Sigmoid colon (tissue), 7 donors: ENCODE results near the gene PLA2G12A. TPM values are rescaled to one million over a fixed set of nuclear protein-coding genes. Genes with fewer than 3 reads are reported as not detected.
A peak's percentile ranks its signal among the peaks of the same experiment; 100 is the strongest.

Source experiments
- DNase-seq: peaks from one replicate; pipeline ENCODE4 v3.0.0-alpha.2; 2019
- H3K27ac ChIP-seq, 4 donors: fragments of 200-600 bp; sonication (generic); one replicate each; pipeline ENCODE4 v1.5.1; 2016 to 2019; ENCODE audit warnings: mild to moderate bottlenecking in 1 of 4
- H3K27me3 ChIP-seq, 3 donors: fragments of 200-600 bp; sonication (generic); one replicate each; pipeline ENCODE4 v1.5.1; 2019; ENCODE audit warnings: mild to moderate bottlenecking in 1 of 3
- H3K36me3 ChIP-seq, 4 donors: fragments of 200-600 bp; sonication (generic); one replicate each; pipeline ENCODE4 v1.5.1; 2016 to 2019
- H3K4me1 ChIP-seq, 4 donors: fragments of 200-600 bp; sonication (generic); one replicate each; pipeline ENCODE4 v1.5.1; 2017 to 2019
- H3K4me3 ChIP-seq, 4 donors: fragments of 200-600 bp; sonication (generic); one replicate each; pipeline ENCODE4 v1.5.1; 2017 to 2019; ENCODE audit warnings: mild to moderate bottlenecking in 2 of 4, moderate library complexity in 1 of 4
- H3K9me3 ChIP-seq, 4 donors: fragments of 200-600 bp in 3 of 4; sonication (generic) in 3 of 4; one replicate each; pipeline versions ENCODE4 v1.5.1 to v1.6.1; 2013 to 2019
- CTCF ChIP-seq, 4 experiments: fragments of 450-650 bp in 3 of 4; fragments of 200-600 bp in 1 of 4; IDR thresholded peaks; one replicate each; pipeline ENCODE4 v1.5.1; 2016 to 2019; ENCODE audit warnings: antibody characterized with exemption in 4 of 4, mild to moderate bottlenecking in 3 of 4, moderate library complexity in 2 of 4
- EP300 ChIP-seq, 4 donors: sonication (generic); formaldehyde crosslinking; IDR thresholded peaks; one replicate each; pipeline ENCODE4 v1.6.1; 2017; ENCODE audit warnings: antibody characterized with exemption in 4 of 4
- POLR2A ChIP-seq, 2 donors: fragments of 450-650 bp; IDR thresholded peaks; one replicate each; pipeline ENCODE4 v1.6.1; 2016; ENCODE audit warnings: antibody characterized with exemption in 2 of 2, mild to moderate bottlenecking in 2 of 2, moderate library complexity in 2 of 2
- POLR2AphosphoS5 ChIP-seq, 4 donors: sonication (generic); formaldehyde crosslinking; IDR thresholded peaks; one replicate each; pipeline ENCODE4 v1.6.1; 2017; ENCODE audit warnings: antibody characterized with exemption in 4 of 4
- WGBS, 2 donors: extraction: QIAGEN DNeasy Blood & Tissue Kit; methylation state at CpG; one replicate each; pipeline ENCODE4 v1.1.7; 2013; 5-methylcytosine and 5-hydroxymethylcytosine counted together
- intact Hi-C: fragments of 100-400 bp; cut with DNase I; formaldehyde crosslinking; loops from one replicate; pipeline ENCODE4 v1.15.1; 2023
- polyA plus RNA-seq, 3 donors: library from polyadenylated mRNA; stranded (reverse); fragments of 200-250 nt; gene quantifications; one replicate each; pipeline ENCODE4 v1.2.3, GENCODE V29; 2013
- total RNA-seq, 4 donors: library from RNA; depleted of rRNA; stranded (reverse); fragments of >200 nt; gene quantifications; one replicate each; pipeline ENCODE4 v1.1.0, GENCODE V29; 2016
- donor health status: healthy with polysubstance abuse.
- donor health status: Bipolar disorder and iron deficiency.
- donor health status: healthy.

PLA2G12A gene
- total and polyA plus RNA-seq, 7 donors: 6.6 to 94.8 (median 22.8) TPM

DNA sequence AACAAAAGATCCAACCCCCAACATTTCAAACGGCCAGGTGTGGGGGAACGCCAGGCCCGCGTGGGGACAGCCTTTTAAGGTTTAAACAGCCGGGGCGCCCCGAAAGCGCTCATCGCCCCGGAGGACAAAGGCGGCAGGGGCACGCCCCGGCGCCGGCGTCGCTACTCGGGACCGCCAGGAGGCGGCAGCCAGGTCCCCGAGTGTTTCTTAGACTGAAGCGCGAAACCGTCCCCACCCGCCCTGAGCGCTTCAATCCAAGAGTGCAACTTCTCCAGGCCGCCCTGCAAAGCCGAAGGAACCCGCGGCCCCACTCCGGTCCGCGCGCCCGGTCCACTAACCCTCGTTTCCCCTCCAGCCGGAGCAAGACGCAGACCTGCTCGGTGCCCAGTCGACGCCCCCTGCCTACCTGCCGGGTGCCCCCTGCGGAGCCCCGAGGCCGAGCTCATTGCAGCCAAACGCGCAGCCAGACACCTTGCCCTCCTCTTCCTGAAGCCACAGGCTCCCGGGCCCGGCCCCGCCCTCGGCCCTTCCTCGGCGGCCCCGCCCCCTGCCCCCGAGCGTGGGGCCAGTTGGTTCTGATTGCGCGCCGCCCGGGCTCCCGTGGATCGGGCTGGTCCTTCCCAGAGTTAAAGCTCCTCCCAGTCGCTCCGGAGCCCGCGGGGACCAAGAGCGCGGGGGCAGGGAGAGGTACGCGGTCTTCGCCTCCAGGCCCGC, 26.8 kb downstream of the PLA2G12A start, which contains the start of gene CASP6:
TSS of gene CASP6 (minus strand) at position 496 of the 714 bp plus-strand sequence. CDS start at position 446, 50 bp downstream.
- WGBS, 2 donors: 1% methylated on average over 72 of the region's 72 CpGs
- H3K27ac ChIP-seq: peak within 1 kb of the TSS; percentile 85 to 90 (median 89)
- peak within 1 kb of the TSS; percentile 61 to 86 (median 74) for H3K4me3 ChIP-seq
- peak; percentile 91 for DNase-seq
- no peaks in the 10 kb centered on the region for H3K27me3 ChIP-seq
- H3K4me1 ChIP-seq: peaks cover 0 to 20% (median 16%) of the 10 kb centered on the region in 4 donors
- TF ChIP-seq EP300 (IDR thresholded peaks at IDR 0.05) (no peak), CTCF (IDR thresholded peaks at IDR 0.05) (peak; percentile 35 to 78 (median 70)), POLR2A (IDR thresholded peaks at IDR 0.05) (peak in 1 of 2 donors; percentile 55), POLR2AphosphoS5 (IDR thresholded peaks at IDR 0.05) (peak; percentile 54 to 83 (median 78))
- no peaks in the 10 kb centered on the region for H3K9me3 ChIP-seq
- peaks cover 0 to under 1% (median 0%) of the 10 kb centered on the region in 4 donors for H3K36me3 ChIP-seq
- intact Hi-C loops: loop anchor here (1.0 to 10.0 kb wide), 4 partner anchors 28 to 271 kb away; partner anchors contain the start of genes GAR1, MCUB, PLA2G12A and SEC24B

DNA sequence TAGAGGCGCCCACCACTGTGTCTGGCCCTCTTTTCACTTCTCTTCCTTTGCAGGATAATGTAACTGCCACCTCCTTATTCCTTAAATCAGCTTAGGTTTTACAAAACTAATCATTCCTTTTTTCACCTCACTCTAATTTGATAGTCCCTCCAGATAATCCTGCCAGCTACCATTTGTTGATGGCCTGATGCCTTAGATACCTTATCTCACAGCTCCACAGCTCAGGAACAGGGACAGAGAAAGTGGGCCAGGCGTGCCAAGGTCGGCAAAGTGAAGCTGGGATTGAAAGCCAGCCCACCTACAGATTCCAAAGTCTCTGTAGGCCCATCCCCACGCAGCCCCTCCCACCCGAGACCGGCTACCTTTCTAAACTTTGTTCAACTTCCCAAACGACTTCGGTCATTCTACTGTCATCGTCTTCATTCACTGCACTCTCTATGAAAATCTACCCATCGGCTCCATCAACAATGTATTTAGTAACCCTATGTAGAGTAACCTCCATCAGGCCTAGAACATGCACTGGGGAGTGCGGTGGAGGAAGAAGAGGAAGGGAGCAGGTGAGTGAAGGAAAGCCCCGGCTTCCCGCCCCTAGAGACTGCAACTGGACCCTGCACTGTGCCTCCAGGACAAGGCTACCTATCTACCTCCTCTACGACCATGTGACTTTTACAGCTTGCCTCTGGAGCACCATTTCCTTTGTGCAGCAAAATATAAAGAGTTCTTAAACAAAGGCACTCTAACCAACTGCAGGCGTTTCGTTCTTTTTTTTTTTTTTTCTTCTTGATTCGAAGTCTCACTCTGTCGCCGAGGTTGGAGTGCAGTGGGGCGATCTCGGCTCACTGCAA, 28.1 kb downstream of the PLA2G12A start:
- intact Hi-C loops: loop anchor here (2.0 to 10.0 kb wide), 3 partner anchors 29 to 269 kb away; partner anchors contain the start of genes MCUB, PLA2G12A and SEC24B
- TF ChIP-seq POLR2A (IDR thresholded peaks at IDR 0.05) (no peak), EP300 (IDR thresholded peaks at IDR 0.05) (no peak), CTCF (IDR thresholded peaks at IDR 0.05) (no peak), POLR2AphosphoS5 (IDR thresholded peaks at IDR 0.05) (no peak)
- no peak for DNase-seq
- H3K4me3 ChIP-seq: peak overlapping the region; percentile 61 to 86 (median 74)
- no peaks in the 10 kb centered on the region for H3K9me3 ChIP-seq
- H3K4me1 ChIP-seq: peaks cover 0 to 20% (median 16%) of the 10 kb centered on the region in 4 donors
- 13 to 34% methylated on average over 21 of the region's 21 CpGs for WGBS, 2 donors
- peaks cover 0 to 13% (median 3%) of the 10 kb centered on the region in 4 donors for H3K36me3 ChIP-seq
- no peaks in the 10 kb centered on the region for H3K27me3 ChIP-seq
- H3K27ac ChIP-seq: peak overlapping the region; percentile 85 to 90 (median 89)

GRCh38 chr4:109699553-109700225, 30.2 kb downstream of the PLA2G12A start:
- Histone ChIP-seq H3K4me3 (no peak overlapping the region), H3K4me1 (peaks cover 0 to 20% (median 16%) of the 10 kb centered on the region in 4 donors), H3K36me3 (peaks cover 0 to 32% (median 5%) of the 10 kb centered on the region in 4 donors), H3K27ac (no peak overlapping the region), H3K9me3 (no peaks in the 10 kb centered on the region), H3K27me3 (no peaks in the 10 kb centered on the region)
- intact Hi-C loops: loop anchor here (5.0 to 10.0 kb wide), 2 partner anchors 135 to 267 kb away; partner anchors contain the start of genes MCUB and SEC24B
- WGBS, 2 donors: 21 to 69% methylated on average over 8 of the region's 8 CpGs
- DNase-seq: no peak
- TF ChIP-seq POLR2A (IDR thresholded peaks at IDR 0.05) (no peak), EP300 (IDR thresholded peaks at IDR 0.05) (no peak), POLR2AphosphoS5 (IDR thresholded peaks at IDR 0.05) (no peak), CTCF (IDR thresholded peaks at IDR 0.05) (no peak)

GRCh38 chr4:109698656-109699055, 31.2 kb downstream of the PLA2G12A start:
- TF ChIP-seq POLR2A (IDR thresholded peaks at IDR 0.05): no peak
- TF ChIP-seq CTCF (IDR thresholded peaks at IDR 0.05): no peak
- no peak for TF ChIP-seq POLR2AphosphoS5 (IDR thresholded peaks at IDR 0.05)
- no peak for TF ChIP-seq EP300 (IDR thresholded peaks at IDR 0.05)
- Histone ChIP-seq H3K4me1 (peaks cover 0 to 14% (median 12%) of the 10 kb centered on the region in 4 donors), H3K9me3 (no peaks in the 10 kb centered on the region), H3K4me3 (no peak overlapping the region), H3K27me3 (no peaks in the 10 kb centered on the region), H3K27ac (no peak overlapping the region), H3K36me3 (peaks cover 0 to 43% (median 9%) of the 10 kb centered on the region in 4 donors)
- intact Hi-C loops: no loop called here
- DNase-seq: no peak
- WGBS, 2 donors: 93% methylated on average over 1 of the region's 1 CpG
